Endothelial cell (in vitro differentiated cells): Measurements from ENCODE around the gene ELF5. TPM values are rescaled to one million over a fixed set of nuclear protein-coding genes. Genes with fewer than 3 reads are reported as not detected.

Experiments
- DNase-seq: peaks from one replicate; pipeline ENCODE4 v3.0.0; 2021; ENCODE audit warnings: low spot score
- H3K27ac Mint-ChIP-seq: one replicate; pipeline ENCODE4 v1.8.0; 2021; ENCODE audit warnings: mixed read lengths, inconsistent platforms; ENCODE audit not compliant: unreplicated experiment
- H3K27me3 Mint-ChIP-seq: one replicate; pipeline ENCODE4 v1.8.0; 2021; ENCODE audit warnings: mild to moderate bottlenecking, moderate library complexity, mixed read lengths, inconsistent platforms; ENCODE audit not compliant: unreplicated experiment
- H3K36me3 Mint-ChIP-seq: one replicate; pipeline ENCODE4 v1.8.0; 2021; ENCODE audit warnings: mild to moderate bottlenecking, low read depth, mixed read lengths, inconsistent platforms; ENCODE audit not compliant: unreplicated experiment
- H3K4me1 Mint-ChIP-seq: one replicate; pipeline ENCODE4 v1.8.0; 2021; ENCODE audit warnings: mild to moderate bottlenecking, mixed read lengths, inconsistent platforms; ENCODE audit not compliant: unreplicated experiment
- H3K4me3 Mint-ChIP-seq: one replicate; pipeline ENCODE4 v1.8.0; 2021; ENCODE audit warnings: mild to moderate bottlenecking, mixed read lengths, inconsistent platforms; ENCODE audit not compliant: unreplicated experiment
- H3K9me3 Mint-ChIP-seq: one replicate; pipeline ENCODE4 v1.8.0; 2021; ENCODE audit warnings: mixed read lengths, inconsistent platforms; ENCODE audit not compliant: unreplicated experiment
- CTCF ChIP-seq: fragments of 200-600 bp; sonication (generic); IDR thresholded peaks from one replicate; pipeline ENCODE4 v1.5.0; 2021; ENCODE audit warnings: antibody characterized with exemption; ENCODE audit not compliant: unreplicated experiment
- total RNA-seq: library from RNA; stranded (reverse); fragmentation: NEBNext Ultra II Directional; extraction: Animal tissue kit (Norgen Biotek cat#: 25700); gene quantifications from one replicate; pipeline ENCODE4 v1.2.1, GENCODE V29; 2021; ENCODE audit not compliant: unreplicated experiment

The ELF5 gene
- total RNA-seq, 1 donor from 2014 or later = not detected

- Mint-ChIP-seq H3K9me3 (no peaks in the 10 kb centered on the region), H3K36me3 (no peaks in the 10 kb centered on the region), H3K27me3 (no peaks in the 10 kb centered on the region), H3K27ac (no peak overlapping the region), H3K4me1 (no peaks in the 10 kb centered on the region), H3K4me3 (no peak overlapping the region)
- TF ChIP-seq CTCF = no peak
- no peak for DNase-seq
Observed at GRCh38 chr11:34449013-34449412, 64.6 kb downstream of the ELF5 start.

- H3K4me3 Mint-ChIP-seq = no peak overlapping the region
- no peaks in the 10 kb centered on the region for H3K27me3 Mint-ChIP-seq
- no peak for DNase-seq
- H3K9me3 Mint-ChIP-seq = no peaks in the 10 kb centered on the region
- H3K27ac Mint-ChIP-seq = no peak overlapping the region
- no peaks in the 10 kb centered on the region for H3K36me3 Mint-ChIP-seq
- no peak for TF ChIP-seq CTCF
- no peaks in the 10 kb centered on the region for H3K4me1 Mint-ChIP-seq
Observed at GRCh38 chr11:34448223-34448994, 65.2 kb downstream of the ELF5 start.

- no peak for TF ChIP-seq CTCF
- Mint-ChIP-seq H3K27ac (no peak overlapping the region), H3K4me3 (no peak overlapping the region)
Observed at GRCh38 chr11:34447044-34447443, 66.5 kb downstream of the ELF5 start.

GRCh38 chr11:34446386-34446785, 67.2 kb downstream of the ELF5 start:
- Mint-ChIP-seq H3K27ac (no peak overlapping the region), H3K36me3 (no peaks in the 10 kb centered on the region), H3K4me3 (no peak overlapping the region), H3K9me3 (no peaks in the 10 kb centered on the region), H3K4me1 (no peaks in the 10 kb centered on the region), H3K27me3 (no peaks in the 10 kb centered on the region)
- TF ChIP-seq CTCF = no peak
- no peak for DNase-seq

More at GRCh38 chr11:34447044-34447443, 66.5 kb downstream of the ELF5 start:
- Mint-ChIP-seq H3K36me3 (no peaks in the 10 kb centered on the region), H3K4me1 (no peaks in the 10 kb centered on the region), H3K9me3 (no peaks in the 10 kb centered on the region), H3K27me3 (no peaks in the 10 kb centered on the region)
- DNase-seq = no peak

GRCh38 chr11:34445956-34446355, 67.6 kb downstream of the ELF5 start:
- Mint-ChIP-seq H3K4me1 (no peaks in the 10 kb centered on the region), H3K27ac (no peak overlapping the region), H3K36me3 (no peaks in the 10 kb centered on the region), H3K4me3 (no peak overlapping the region), H3K27me3 (no peaks in the 10 kb centered on the region), H3K9me3 (no peaks in the 10 kb centered on the region)
- no peak for TF ChIP-seq CTCF
- no peak for DNase-seq
